Stimulated activated CD8-positive, alpha-beta memory T cell treated with anti-CD3 and anti-CD28 coated beads, Interleukin-7, amount 100 ng/mL, for 4 hours (primary cell): ENCODE measurements around the gene ZSWIM4.

Experiments
- DNase-seq, 2 donors: peaks; one replicate each; pipeline ENCODE4 v3.0.0-alpha.2; 2020; ENCODE audit warnings: low read depth in 2 of 2

The ZSWIM4 gene

DNA sequence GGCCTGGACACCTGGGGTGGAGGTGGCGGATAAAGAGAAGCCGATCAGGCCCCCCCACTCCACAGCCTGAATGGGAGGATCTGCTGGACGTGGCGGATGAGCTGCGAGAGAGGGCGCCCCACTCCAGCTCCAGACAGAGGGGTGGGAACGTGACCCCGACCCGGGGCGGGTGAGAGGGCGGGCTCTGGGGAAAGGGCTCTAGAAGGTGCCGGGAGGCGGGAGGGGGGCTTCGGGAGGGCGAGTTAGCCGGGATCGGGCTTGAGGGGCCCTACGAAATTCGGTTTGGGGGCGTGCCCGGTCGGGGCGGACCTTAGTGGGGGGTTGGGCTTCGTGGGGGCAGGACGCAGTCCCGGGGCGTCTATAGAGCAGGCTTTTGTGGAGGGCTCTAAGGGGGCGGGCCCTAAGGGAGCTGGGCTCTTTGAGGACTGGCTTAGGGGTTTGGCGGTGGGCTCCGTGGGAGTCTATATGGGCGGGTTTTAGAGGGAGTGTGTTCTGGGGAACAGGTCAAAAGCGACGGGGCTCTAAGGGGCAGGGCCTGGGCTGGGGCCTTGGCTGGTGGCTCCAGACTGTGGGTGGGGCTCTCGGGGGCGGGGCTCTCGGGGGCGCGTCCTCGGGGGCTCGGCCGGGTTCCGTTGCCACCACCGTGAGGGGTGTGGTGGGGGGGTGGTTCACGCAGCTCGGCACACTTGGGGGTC is 77.6 kb downstream of the ZSWIM4 start:
- no peak for DNase-seq

DNA sequence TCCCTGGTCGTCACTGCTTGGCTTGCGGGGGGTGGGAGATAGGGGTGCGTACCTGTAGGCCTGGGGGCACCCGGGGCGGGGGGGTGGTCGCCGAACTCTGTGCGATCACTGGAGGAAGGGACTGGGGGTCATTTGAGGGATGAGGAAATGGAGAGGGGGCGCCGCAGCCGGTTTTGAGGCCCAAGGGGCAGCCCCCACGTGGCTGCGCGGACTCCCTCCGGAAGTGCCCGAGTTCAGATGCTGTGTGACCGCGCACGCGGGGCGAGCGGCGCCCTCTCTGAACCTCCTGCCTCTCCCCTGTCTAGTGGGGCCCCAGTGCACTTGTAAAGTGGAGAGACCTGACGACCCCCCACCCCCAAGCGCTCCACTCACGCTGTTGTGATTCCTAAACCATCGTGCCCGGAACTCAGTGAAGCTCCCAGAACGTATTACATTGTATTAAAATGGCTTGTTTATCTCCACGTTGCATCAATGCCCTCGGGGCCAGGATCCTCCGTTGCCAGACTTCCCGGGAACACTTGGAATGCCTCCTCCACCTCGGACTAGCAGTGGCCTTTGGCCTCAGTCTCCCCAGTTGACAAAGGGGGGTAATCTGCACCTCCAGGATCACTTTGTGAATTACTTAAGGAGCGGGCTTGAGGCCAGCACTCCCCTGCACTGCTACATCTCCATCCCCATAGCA is 78.7 kb downstream of the ZSWIM4 start:
- DNase-seq: no peak

DNA sequence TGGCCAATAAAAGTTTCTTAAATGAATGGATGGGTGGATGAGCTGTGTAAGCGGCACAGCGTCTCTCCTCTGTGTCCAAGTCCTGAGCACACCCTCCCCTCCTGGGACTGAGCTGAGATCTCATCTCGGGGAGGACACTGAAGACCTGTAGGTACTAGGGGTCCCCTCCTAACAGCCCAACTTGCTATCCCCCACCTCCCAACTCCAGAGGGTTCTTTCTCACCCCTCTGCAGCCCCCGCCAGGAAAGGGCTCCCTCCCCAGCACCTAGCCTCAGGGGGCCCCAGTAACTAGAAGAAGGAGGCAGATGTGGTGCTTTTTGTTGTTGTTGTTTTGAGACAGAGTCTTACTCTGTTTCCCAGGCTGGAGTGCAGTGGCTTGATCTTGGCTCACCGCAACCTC is 80.6 kb downstream of the ZSWIM4 start:
- no peak for DNase-seq

DNA sequence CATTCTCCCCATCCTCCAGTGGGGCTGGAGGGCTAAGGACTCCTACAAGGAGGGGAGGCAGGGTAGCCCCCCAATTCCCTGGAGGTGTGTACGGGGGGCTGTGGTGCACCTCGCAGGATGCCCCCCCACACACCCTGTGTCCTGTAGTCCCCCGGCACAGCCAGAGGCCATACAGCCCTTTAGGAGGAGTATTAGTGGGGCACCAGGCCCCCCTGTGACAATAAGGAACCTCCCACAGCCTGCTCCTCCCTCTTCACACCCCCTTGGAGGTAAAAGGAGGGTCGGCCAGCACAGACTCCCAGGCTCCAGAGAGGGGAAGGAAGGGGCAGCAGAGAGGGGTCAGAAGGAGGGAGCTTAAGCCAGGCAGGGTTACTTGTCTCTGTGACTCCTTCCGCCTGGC is 81.6 kb downstream of the ZSWIM4 start, which contains the start of gene NANOS3:
Gene NANOS3, plus strand, starts transcription at position 301 of the 400 bp plus-strand sequence. CDS start 115 bp downstream, outside the sequence.
- DNase-seq: no peak

DNA sequence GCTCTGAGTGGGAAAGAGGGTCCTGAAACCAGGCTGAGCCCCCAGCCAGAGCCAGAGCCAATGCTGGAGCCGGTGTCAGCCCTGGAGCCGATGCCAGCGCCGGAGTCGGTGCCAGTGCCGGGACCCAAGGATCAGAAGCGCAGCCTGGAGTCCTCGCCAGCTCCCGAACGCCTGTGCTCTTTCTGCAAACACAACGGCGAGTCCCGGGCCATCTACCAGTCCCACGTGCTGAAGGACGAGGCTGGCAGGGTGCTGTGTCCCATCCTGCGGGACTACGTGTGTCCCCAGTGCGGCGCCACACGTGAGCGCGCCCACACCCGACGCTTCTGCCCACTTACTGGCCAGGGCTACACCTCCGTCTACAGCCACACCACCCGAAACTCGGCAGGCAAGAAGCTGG is 82.1 kb downstream of the ZSWIM4 start:
- no peak for DNase-seq

DNA sequence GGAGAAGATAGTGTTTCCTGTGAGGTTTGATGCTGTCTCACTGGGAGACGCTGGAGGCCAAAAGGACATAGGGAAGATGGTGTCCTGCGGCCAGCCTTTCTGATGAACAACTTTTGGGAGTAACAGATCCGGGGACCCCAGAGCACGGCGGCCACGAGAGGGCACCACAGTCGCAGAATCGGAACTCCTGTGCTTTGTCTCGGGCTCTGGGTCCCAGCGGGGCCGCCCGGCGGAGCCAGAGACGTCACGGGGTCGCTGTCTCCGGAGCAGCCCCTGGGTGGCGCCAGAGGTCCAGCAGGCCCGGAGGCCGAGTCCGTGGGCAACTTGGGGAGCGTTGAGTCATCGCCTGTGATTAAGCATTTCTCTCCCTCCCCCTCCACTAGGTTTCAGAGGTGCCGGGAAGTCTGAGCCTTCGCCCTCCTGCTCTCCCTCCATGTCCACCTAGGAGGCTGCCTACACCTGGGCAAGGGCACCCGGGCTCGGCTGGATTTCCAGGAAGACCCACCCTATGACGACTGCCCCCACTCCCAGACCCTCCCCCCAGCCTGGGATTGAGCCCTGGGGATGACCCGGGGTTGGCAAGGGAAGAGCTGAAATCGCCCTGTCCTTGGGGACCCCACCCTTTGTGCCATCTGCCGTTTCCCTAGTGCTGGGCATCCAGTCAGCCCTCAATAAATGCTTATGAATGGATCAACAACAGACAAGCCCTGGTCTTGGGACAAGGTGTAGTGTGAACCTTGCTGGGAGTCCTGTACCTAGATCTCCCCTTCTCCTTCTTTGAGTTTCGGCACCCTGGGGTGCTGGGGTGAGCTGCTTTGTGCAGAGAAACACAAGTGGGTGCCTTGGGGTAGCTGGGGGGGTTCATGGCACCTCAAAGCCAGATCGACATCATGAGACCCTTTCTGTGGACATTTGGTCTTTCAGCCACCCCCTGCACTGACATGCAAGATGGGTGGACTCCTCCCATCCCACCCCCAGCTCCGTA is 85.1 kb downstream of the ZSWIM4 start:
- peak; percentile 95 to 96 for DNase-seq

DNA sequence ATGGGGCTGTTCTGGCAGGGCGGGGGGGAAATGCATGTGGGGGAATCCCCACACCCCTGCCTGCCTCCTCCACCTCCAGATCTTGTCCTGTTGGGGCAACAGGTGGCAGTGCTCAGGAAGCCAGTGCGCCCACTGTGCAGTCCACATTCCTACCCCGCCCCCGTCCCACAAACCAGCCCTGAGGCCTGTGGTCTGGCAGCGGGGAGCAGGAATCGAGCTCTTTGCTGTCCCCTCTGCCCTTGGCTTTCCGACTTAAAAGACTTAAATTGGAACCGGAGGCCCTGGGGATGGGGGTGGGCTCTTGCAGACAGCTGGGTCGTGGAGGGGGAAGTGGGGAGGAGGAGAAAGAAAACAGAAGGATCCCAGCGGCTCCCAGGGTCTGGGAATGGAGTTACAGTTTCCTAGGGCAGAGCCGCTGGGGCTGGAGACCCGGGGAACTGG is 86.0 kb downstream of the ZSWIM4 start:
- DNase-seq: no peak
